ENCODE measurements around the gene ZNF668.

ZNF668 gene

GRCh38 chr16:31081428-31082351, 7.7 kb upstream of the ZNF668 start:
- Histone ChIP-seq H3K4me1 (ENCODE audit: control insufficient read depth in 2 of 2, insufficient read depth in 2 of 2, low read length in 2 of 2) (no peaks in the 10 kb centered on the region), H3K9me3 (ENCODE audit: control insufficient read depth in 2 of 2, low read length in 2 of 2) (no peaks in the 10 kb centered on the region), H3K36me3 (ENCODE audit: control insufficient read depth in 2 of 2, insufficient read depth in 2 of 2, low read length in 2 of 2) (peaks cover 43 to 54% of the 10 kb centered on the region in 2 donors), H3K27me3 (ENCODE audit: control insufficient read depth in 2 of 2, insufficient read depth in 2 of 2, low read length in 2 of 2) (no peaks in the 10 kb centered on the region), H3K4me3 (ENCODE audit: low read length in 2 of 2) (no peak overlapping the region), H3K9ac (ENCODE audit: low read depth in 1 of 2, low read length in 2 of 2) (no peak overlapping the region), H3K27ac (ENCODE audit: low read depth in 2 of 2, low read length in 2 of 2) (no peak overlapping the region)

- Histone ChIP-seq H3K4me1 (ENCODE audit: control insufficient read depth in 2 of 2, insufficient read depth in 2 of 2, low read length in 2 of 2) (no peaks in the 10 kb centered on the region), H3K27ac (ENCODE audit: low read depth in 2 of 2, low read length in 2 of 2) (no peak overlapping the region), H3K27me3 (ENCODE audit: control insufficient read depth in 2 of 2, insufficient read depth in 2 of 2, low read length in 2 of 2) (no peaks in the 10 kb centered on the region), H3K9ac (ENCODE audit: low read depth in 1 of 2, low read length in 2 of 2) (no peak overlapping the region), H3K9me3 (ENCODE audit: control insufficient read depth in 2 of 2, low read length in 2 of 2) (no peaks in the 10 kb centered on the region), H3K36me3 (ENCODE audit: control insufficient read depth in 2 of 2, insufficient read depth in 2 of 2, low read length in 2 of 2) (peaks cover 49 to 60% of the 10 kb centered on the region in 2 donors), H3K4me3 (ENCODE audit: low read length in 2 of 2) (no peak overlapping the region)
Measured at GRCh38 chr16:31080756-31081419, 6.8 kb upstream of the ZNF668 start.

DNA sequence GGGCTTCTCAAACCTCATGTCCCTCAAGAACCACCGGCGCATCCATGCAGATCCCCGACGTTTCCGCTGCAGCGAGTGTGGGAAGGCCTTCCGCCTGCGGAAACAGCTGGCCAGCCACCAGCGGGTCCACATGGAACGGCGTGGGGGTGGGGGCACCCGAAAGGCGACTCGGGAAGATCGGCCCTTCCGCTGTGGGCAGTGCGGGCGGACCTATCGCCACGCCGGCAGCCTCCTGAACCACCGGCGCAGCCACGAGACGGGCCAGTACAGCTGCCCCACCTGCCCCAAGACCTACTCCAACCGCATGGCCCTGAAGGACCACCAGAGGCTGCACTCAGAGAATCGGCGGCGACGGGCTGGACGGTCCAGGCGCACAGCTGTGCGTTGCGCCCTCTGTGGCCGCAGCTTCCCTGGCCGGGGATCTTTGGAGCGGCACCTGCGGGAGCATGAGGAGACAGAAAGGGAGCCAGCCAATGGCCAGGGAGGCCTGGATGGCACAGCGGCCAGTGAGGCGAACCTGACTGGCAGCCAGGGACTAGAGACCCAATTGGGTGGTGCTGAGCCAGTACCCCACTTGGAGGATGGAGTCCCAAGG, 6.1 kb upstream of the ZNF668 start:
- H3K27ac ChIP-seq (ENCODE audit: low read depth in 2 of 2, low read length in 2 of 2): no peak overlapping the region
- H3K27me3 ChIP-seq (ENCODE audit: control insufficient read depth in 2 of 2, insufficient read depth in 2 of 2, low read length in 2 of 2): no peaks in the 10 kb centered on the region
- H3K36me3 ChIP-seq (ENCODE audit: control insufficient read depth in 2 of 2, insufficient read depth in 2 of 2, low read length in 2 of 2): peaks cover 49 to 58% of the 10 kb centered on the region in 2 donors
- H3K9me3 ChIP-seq (ENCODE audit: control insufficient read depth in 2 of 2, low read length in 2 of 2): no peaks in the 10 kb centered on the region
- H3K9ac ChIP-seq (ENCODE audit: low read depth in 1 of 2, low read length in 2 of 2): no peak overlapping the region
- H3K4me1 ChIP-seq (ENCODE audit: control insufficient read depth in 2 of 2, insufficient read depth in 2 of 2, low read length in 2 of 2): peaks cover under 1 to 3% of the 10 kb centered on the region in 2 donors
- H3K4me3 ChIP-seq (ENCODE audit: low read length in 2 of 2): no peak overlapping the region

DNA sequence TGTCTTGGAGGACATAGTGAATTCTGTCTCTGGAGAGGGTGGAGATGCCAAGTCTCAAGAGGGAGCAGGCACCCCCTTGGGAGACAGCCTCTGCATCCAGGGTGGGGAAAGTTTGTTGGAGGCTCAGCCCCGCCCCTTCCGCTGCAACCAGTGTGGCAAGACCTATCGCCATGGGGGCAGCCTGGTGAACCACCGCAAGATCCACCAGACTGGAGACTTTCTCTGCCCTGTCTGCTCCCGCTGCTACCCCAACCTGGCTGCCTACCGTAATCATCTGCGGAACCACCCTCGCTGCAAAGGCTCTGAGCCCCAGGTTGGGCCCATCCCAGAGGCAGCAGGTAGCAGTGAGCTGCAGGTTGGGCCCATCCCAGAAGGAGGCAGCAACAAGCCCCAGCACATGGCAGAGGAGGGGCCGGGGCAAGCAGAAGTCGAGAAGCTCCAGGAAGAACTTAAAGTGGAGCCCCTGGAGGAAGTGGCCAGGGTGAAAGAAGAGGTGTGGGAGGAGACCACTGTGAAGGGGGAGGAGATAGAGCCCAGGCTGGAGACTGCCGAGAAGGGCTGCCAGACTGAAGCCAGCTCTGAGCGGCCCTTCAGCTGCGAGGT, 5.4 kb upstream of the ZNF668 start:
- H3K4me3 ChIP-seq (ENCODE audit: low read length in 2 of 2): no peak overlapping the region
- peaks cover 7 to 10% of the 10 kb centered on the region in 2 donors for H3K4me1 ChIP-seq (ENCODE audit: control insufficient read depth in 2 of 2, insufficient read depth in 2 of 2, low read length in 2 of 2)
- H3K36me3 ChIP-seq (ENCODE audit: control insufficient read depth in 2 of 2, insufficient read depth in 2 of 2, low read length in 2 of 2): peaks cover 49 to 58% of the 10 kb centered on the region in 2 donors
- no peak overlapping the region for H3K27ac ChIP-seq (ENCODE audit: low read depth in 2 of 2, low read length in 2 of 2)
- H3K9ac ChIP-seq (ENCODE audit: low read depth in 1 of 2, low read length in 2 of 2): no peak overlapping the region
- H3K27me3 ChIP-seq (ENCODE audit: control insufficient read depth in 2 of 2, insufficient read depth in 2 of 2, low read length in 2 of 2): no peaks in the 10 kb centered on the region
- H3K9me3 ChIP-seq (ENCODE audit: control insufficient read depth in 2 of 2, low read length in 2 of 2): no peaks in the 10 kb centered on the region

GRCh38 chr16:31078597-31079341, 4.7 kb upstream of the ZNF668 start:
- Histone ChIP-seq H3K4me3 (ENCODE audit: low read length in 2 of 2) (no peak overlapping the region), H3K27ac (ENCODE audit: low read depth in 2 of 2, low read length in 2 of 2) (no peak overlapping the region), H3K36me3 (ENCODE audit: control insufficient read depth in 2 of 2, insufficient read depth in 2 of 2, low read length in 2 of 2) (peaks cover 49 to 58% of the 10 kb centered on the region in 2 donors), H3K27me3 (ENCODE audit: control insufficient read depth in 2 of 2, insufficient read depth in 2 of 2, low read length in 2 of 2) (no peaks in the 10 kb centered on the region), H3K9me3 (ENCODE audit: control insufficient read depth in 2 of 2, low read length in 2 of 2) (no peaks in the 10 kb centered on the region), H3K4me1 (ENCODE audit: control insufficient read depth in 2 of 2, insufficient read depth in 2 of 2, low read length in 2 of 2) (peaks cover 7 to 10% of the 10 kb centered on the region in 2 donors), H3K9ac (ENCODE audit: low read depth in 1 of 2, low read length in 2 of 2) (no peak overlapping the region)

DNA sequence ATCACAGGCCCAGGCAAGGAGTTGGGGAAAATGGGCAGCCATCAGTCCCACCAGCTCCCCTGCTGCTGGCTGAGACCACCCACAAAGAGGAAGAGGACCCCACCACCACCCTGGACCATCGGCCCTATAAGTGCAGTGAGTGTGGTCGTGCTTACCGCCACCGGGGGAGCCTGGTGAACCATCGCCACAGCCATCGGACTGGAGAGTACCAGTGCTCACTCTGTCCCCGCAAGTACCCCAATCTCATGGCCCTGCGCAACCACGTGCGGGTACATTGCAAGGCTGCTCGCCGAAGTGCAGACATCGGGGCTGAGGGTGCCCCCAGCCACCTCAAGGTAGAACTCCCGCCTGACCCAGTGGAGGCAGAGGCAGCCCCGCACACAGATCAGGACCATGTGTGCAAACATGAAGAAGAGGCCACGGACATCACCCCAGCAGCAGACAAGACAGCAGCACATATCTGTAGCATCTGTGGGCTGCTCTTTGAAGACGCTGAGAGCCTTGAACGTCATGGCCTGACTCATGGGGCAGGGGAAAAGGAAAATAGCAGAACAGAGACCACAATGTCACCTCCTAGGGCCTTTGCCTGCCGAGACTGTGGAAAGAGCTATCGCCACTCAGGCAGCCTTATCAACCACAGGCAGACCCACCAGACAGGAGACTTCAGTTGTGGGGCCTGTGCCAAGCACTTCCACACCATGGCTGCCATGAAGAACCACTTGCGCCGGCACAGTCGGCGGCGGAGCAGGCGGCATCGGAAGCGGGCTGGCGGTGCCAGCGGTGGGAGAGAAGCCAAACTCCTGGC, 3.8 kb upstream of the ZNF668 start:
- Histone ChIP-seq H3K9me3 (ENCODE audit: control insufficient read depth in 2 of 2, low read length in 2 of 2) (no peaks in the 10 kb centered on the region), H3K36me3 (ENCODE audit: control insufficient read depth in 2 of 2, insufficient read depth in 2 of 2, low read length in 2 of 2) (peaks cover 49 to 55% of the 10 kb centered on the region in 2 donors), H3K27me3 (ENCODE audit: control insufficient read depth in 2 of 2, insufficient read depth in 2 of 2, low read length in 2 of 2) (no peaks in the 10 kb centered on the region), H3K9ac (ENCODE audit: low read depth in 1 of 2, low read length in 2 of 2) (no peak overlapping the region), H3K27ac (ENCODE audit: low read depth in 2 of 2, low read length in 2 of 2) (no peak overlapping the region), H3K4me3 (ENCODE audit: low read length in 2 of 2) (no peak overlapping the region), H3K4me1 (ENCODE audit: control insufficient read depth in 2 of 2, insufficient read depth in 2 of 2, low read length in 2 of 2) (peaks cover 9 to 10% of the 10 kb centered on the region in 2 donors)

DNA sequence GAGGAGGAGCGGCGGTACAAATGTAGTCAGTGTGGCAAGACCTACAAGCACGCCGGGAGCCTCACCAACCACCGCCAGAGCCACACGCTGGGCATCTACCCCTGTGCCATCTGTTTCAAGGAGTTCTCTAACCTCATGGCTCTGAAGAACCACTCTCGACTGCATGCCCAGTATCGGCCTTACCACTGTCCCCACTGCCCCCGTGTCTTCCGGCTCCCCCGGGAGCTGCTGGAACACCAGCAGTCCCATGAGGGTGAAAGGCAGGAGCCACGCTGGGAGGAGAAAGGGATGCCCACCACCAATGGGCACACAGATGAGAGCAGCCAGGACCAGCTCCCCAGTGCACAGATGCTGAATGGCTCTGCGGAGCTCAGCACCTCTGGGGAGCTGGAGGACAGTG, 3.0 kb upstream of the ZNF668 start:
- Histone ChIP-seq H3K27ac (ENCODE audit: low read depth in 2 of 2, low read length in 2 of 2) (no peak overlapping the region), H3K36me3 (ENCODE audit: control insufficient read depth in 2 of 2, insufficient read depth in 2 of 2, low read length in 2 of 2) (peaks cover 47 to 55% of the 10 kb centered on the region in 2 donors), H3K9ac (ENCODE audit: low read depth in 1 of 2, low read length in 2 of 2) (no peak overlapping the region), H3K9me3 (ENCODE audit: control insufficient read depth in 2 of 2, low read length in 2 of 2) (no peaks in the 10 kb centered on the region), H3K4me3 (ENCODE audit: low read length in 2 of 2) (no peak overlapping the region), H3K4me1 (ENCODE audit: control insufficient read depth in 2 of 2, insufficient read depth in 2 of 2, low read length in 2 of 2) (peaks cover 17 to 18% of the 10 kb centered on the region in 2 donors), H3K27me3 (ENCODE audit: control insufficient read depth in 2 of 2, insufficient read depth in 2 of 2, low read length in 2 of 2) (no peaks in the 10 kb centered on the region)

DNA sequence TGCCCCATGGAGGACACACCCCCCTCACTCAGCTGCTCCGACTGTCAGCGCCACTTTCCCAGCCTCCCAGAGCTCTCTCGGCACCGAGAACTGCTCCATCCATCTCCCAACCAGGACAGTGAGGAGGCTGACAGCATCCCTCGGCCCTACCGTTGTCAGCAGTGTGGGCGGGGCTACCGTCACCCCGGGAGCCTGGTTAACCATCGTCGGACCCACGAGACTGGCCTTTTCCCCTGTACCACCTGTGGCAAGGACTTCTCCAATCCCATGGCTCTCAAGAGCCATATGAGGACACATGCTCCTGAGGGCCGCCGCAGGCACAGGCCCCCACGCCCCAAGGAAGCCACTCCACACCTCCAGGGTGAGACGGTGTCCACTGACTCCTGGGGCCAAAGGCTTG, 2.3 kb upstream of the ZNF668 start:
- Histone ChIP-seq H3K27ac (ENCODE audit: low read depth in 2 of 2, low read length in 2 of 2) (no peak overlapping the region), H3K4me3 (ENCODE audit: low read length in 2 of 2) (no peak overlapping the region), H3K36me3 (ENCODE audit: control insufficient read depth in 2 of 2, insufficient read depth in 2 of 2, low read length in 2 of 2) (peaks cover 46 to 55% of the 10 kb centered on the region in 2 donors), H3K9me3 (ENCODE audit: control insufficient read depth in 2 of 2, low read length in 2 of 2) (no peaks in the 10 kb centered on the region), H3K4me1 (ENCODE audit: control insufficient read depth in 2 of 2, insufficient read depth in 2 of 2, low read length in 2 of 2) (peaks cover 22% of the 10 kb centered on the region in 2 donors), H3K27me3 (ENCODE audit: control insufficient read depth in 2 of 2, insufficient read depth in 2 of 2, low read length in 2 of 2) (no peaks in the 10 kb centered on the region), H3K9ac (ENCODE audit: low read depth in 1 of 2, low read length in 2 of 2) (no peak overlapping the region)

DNA sequence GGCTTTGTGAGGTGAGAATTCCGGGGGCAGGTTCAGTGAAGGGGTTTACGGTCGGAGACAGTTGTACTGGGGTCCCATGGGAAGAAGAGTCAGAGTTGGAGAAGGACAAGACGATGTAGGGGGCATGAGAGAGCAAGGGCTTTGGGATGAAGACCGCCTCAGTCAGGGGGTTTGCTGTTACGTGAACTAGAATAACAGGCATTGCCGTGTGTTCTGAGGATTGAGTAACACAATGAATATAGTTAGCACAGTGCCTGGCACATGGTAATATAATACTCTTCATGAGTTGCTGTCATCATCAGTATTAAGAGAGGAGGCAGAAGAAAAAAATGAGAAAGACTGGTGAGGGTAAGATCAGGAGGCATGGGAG, 759 bp upstream of the ZNF668 start:
- Histone ChIP-seq H3K27me3 (ENCODE audit: control insufficient read depth in 2 of 2, insufficient read depth in 2 of 2, low read length in 2 of 2) (no peaks in the 10 kb centered on the region), H3K4me3 (ENCODE audit: low read length in 2 of 2) (peak overlapping the region; percentile 83 to 88), H3K9me3 (ENCODE audit: control insufficient read depth in 2 of 2, low read length in 2 of 2) (no peaks in the 10 kb centered on the region), H3K36me3 (ENCODE audit: control insufficient read depth in 2 of 2, insufficient read depth in 2 of 2, low read length in 2 of 2) (peaks cover 34 to 40% of the 10 kb centered on the region in 2 donors), H3K4me1 (ENCODE audit: control insufficient read depth in 2 of 2, insufficient read depth in 2 of 2, low read length in 2 of 2) (peaks cover 22% of the 10 kb centered on the region in 2 donors), H3K9ac (ENCODE audit: low read depth in 1 of 2, low read length in 2 of 2) (peak overlapping the region; percentile 91), H3K27ac (ENCODE audit: low read depth in 2 of 2, low read length in 2 of 2) (peak overlapping the region; percentile 81 to 91)

Data from mucosa of rectum (tissue), 2 donors.